HepG2 (cell line): Measurements from ENCODE around the gene PPP1R12A. TPM values are rescaled to one million over a fixed set of nuclear protein-coding genes. Genes with fewer than 3 reads are reported as not detected.

Experiments used
- ATAC-seq: fragments of 200-7000 bp; cut with Tn5 transposase; 3 replicates; pipeline ENCODE4 v1.9.1; 2020; ENCODE audit warnings: mild to moderate bottlenecking, moderate library complexity
- BruUV-seq: library from RNA; stranded (reverse); fragments of 400-500 nt; replicated peaks from 2 replicates; lab custom pipeline; 2021; lab: Mats Ljungman, UMichigan
- CTCF ChIA-PET: fragments of 300-600 bp; formaldehyde crosslinking; extraction: SDS; loops from one replicate; lab custom pipeline; 2021; ENCODE audit warnings: low total read pairs, inconsistent platforms, low intra/inter-chr PET ratio; lab: Yijun Ruan, JAX
- POLR2A ChIA-PET: fragments of 350-600 bp; sonication (Branson Sonifier 250); formaldehyde crosslinking; loops from one replicate; lab custom pipeline; 2020; ENCODE audit warnings: antibody characterized with exemption, inconsistent platforms; lab: Yijun Ruan, JAX
- DNase-seq: peaks from one replicate; pipeline ENCODE4 v3.0.0-alpha.2; 2015; ENCODE audit warnings: low spot score
- FAIRE-seq: peaks from 3 replicates; lab custom pipeline; 2011; peaks lifted over from hg19 to GRCh38; lab: Jason Lieb, UNC
- H2AFZ ChIP-seq: one replicate; pipeline ENCODE4 v1.6.1; 2011; ENCODE audit warnings: low read length, inconsistent platforms
- H3K27ac ChIP-seq: fragments of 300-600 bp; 3 replicates; pipeline ENCODE4 v1.8.0; 2011; ENCODE audit warnings: mixed run types, mild to moderate bottlenecking, mixed read lengths, low read length, inconsistent platforms; ENCODE audit not compliant: insufficient read depth; ENCODE audit errors: extremely low read length
- H3K27me3 ChIP-seq, 2 experiments: fragments of 200-600 bp in 1 of 2; 2 replicates in 1 of 2; 3 replicates in 1 of 2; pipeline versions ENCODE4 v1.6.0 to v1.8.0; 2011; ENCODE audit warnings: low read length in 2 of 2, mild to moderate bottlenecking in 2 of 2, moderate library complexity in 2 of 2, inconsistent platforms in 1 of 2; ENCODE audit not compliant: insufficient read depth in 2 of 2, control insufficient read depth in 1 of 2
- H3K36me3 ChIP-seq, 2 experiments: fragments of 200-600 bp in 1 of 2; replicated peaks in 1 of 2; 2 replicates in 1 of 2; 3 replicates in 1 of 2; pipeline versions ENCODE4 v1.5.1 to v1.8.0; 2011; ENCODE audit warnings: low read length in 2 of 2, inconsistent platforms in 1 of 2; ENCODE audit not compliant: insufficient read depth in 2 of 2, control insufficient read depth in 1 of 2
- H3K4me1 ChIP-seq: 2 replicates; pipeline ENCODE4 v1.5.1; 2012; ENCODE audit warnings: low read length, inconsistent platforms; ENCODE audit not compliant: insufficient read depth
- H3K4me2 ChIP-seq: 2 replicates; pipeline ENCODE4 v1.6.0; 2011; ENCODE audit warnings: low read depth, low read length, inconsistent platforms
- H3K4me3 ChIP-seq, 3 experiments: fragments of 200-600 bp in 1 of 3; sonication (generic), shearing (Covaris generic) in 1 of 3; replicated peaks in 1 of 3; 2 replicates each; pipeline ENCODE4 v1.5.1; 2011 to 2016; ENCODE audit warnings: low read length in 3 of 3, inconsistent platforms in 2 of 3, low read depth in 2 of 3, mild to moderate bottlenecking in 2 of 3, control low read depth in 1 of 3, mixed read lengths in 1 of 3; ENCODE audit not compliant: insufficient read depth in 1 of 3
- H3K79me2 ChIP-seq: one replicate; pipeline ENCODE4 v1.6.1; 2011; ENCODE audit warnings: low read length, inconsistent platforms; ENCODE audit not compliant: insufficient read depth
- H3K9ac ChIP-seq: 2 replicates; pipeline ENCODE4 v1.6.0; 2011; ENCODE audit warnings: mild to moderate bottlenecking, low read depth, low read length, inconsistent platforms; ENCODE audit not compliant: insufficient read depth
- H3K9me3 ChIP-seq: 2 replicates; pipeline ENCODE4 v1.5.1; 2012; ENCODE audit warnings: mild to moderate bottlenecking, low read length
- H4K20me1 ChIP-seq: 2 replicates; pipeline ENCODE4 v1.6.0; 2011; ENCODE audit warnings: inconsistent platforms, mild to moderate bottlenecking, low read length, moderate library complexity; ENCODE audit not compliant: insufficient read depth
- ATF7 ChIP-seq, 2 experiments: fragments of 450-650 bp in 1 of 2; sonication (generic) in 1 of 2; formaldehyde crosslinking in 1 of 2; IDR thresholded peaks; 2 replicates each; pipeline versions ENCODE4 v1.4.0 to v1.6.1; 2016 to 2020; ENCODE audit warnings: antibody characterized with exemption in 1 of 2, mild to moderate bottlenecking in 1 of 2, missing genetic modification reagents in 1 of 2
- FOXA3 ChIP-seq: IDR thresholded peaks from 2 replicates; pipeline ENCODE4 v1.6.1; 2016; ENCODE audit warnings: missing genetic modification reagents, missing compliant biosample characterization
- FOXP1 ChIP-seq, 2 experiments: fragments of 450-650 bp in 1 of 2; IDR thresholded peaks; 2 replicates each; pipeline ENCODE4 v1.6.1; 2017 to 2018; ENCODE audit warnings: antibody characterized with exemption in 1 of 2
- ISL2 ChIP-seq: sonication (generic); formaldehyde crosslinking; IDR thresholded peaks from 2 replicates; pipeline ENCODE4 v1.5.0; 2020; ENCODE audit warnings: missing genetic modification reagents
- MIXL1 ChIP-seq: IDR thresholded peaks from 2 replicates; pipeline ENCODE4 v1.6.1; 2016
- MZF1 ChIP-seq: sonication (generic); formaldehyde crosslinking; IDR thresholded peaks from 2 replicates; pipeline ENCODE4 v1.8.1; 2023; ENCODE audit warnings: mild to moderate bottlenecking, missing genetic modification reagents, borderline replicate concordance
- SOX13 ChIP-seq, 3 experiments: fragments of 450-650 bp in 1 of 3; sonication (generic) in 1 of 3; formaldehyde crosslinking in 1 of 3; IDR thresholded peaks in 2 of 3; conservative IDR thresholded peaks in 1 of 3; 2 replicates each; pipeline versions ENCODE4 v1.5.0 to v1.6.1; 2016 to 2020; ENCODE audit warnings: antibody characterized with exemption in 1 of 3, mild to moderate bottlenecking in 1 of 3, missing compliant biosample characterization in 1 of 3, missing genetic modification reagents in 1 of 3, moderate library complexity in 1 of 3
- SOX5 ChIP-seq: IDR thresholded peaks from 2 replicates; pipeline ENCODE4 v1.6.1; 2016; ENCODE audit warnings: borderline replicate concordance
- ZFYVE20 ChIP-seq: sonication (generic); formaldehyde crosslinking; IDR thresholded peaks from 2 replicates; pipeline ENCODE4 v1.8.0; 2023; ENCODE audit warnings: low read depth, mild to moderate bottlenecking, moderate library complexity, missing genetic modification reagents, borderline replicate concordance
- ZNF703 ChIP-seq: sonication (generic); formaldehyde crosslinking; IDR thresholded peaks from 2 replicates; pipeline ENCODE4 v1.5.1; 2020; ENCODE audit warnings: missing genetic modification reagents, mild to moderate bottlenecking, moderate library complexity, borderline replicate concordance
- WGBS: methylation state at CpG from one replicate; pipeline ENCODE4 v1.1.6; 2017; ENCODE audit warnings: low lambda C conversion rate; 5-methylcytosine and 5-hydroxymethylcytosine counted together
- in situ Hi-C: cut with HindIII; loops from 2 replicates; pipeline ENCODE4 v1.10.0; 2017; ENCODE audit warnings: low pct_unique_long_range_greater_than_20kb; ENCODE audit not compliant: extremely low pct_ligation_motif_present
- intact Hi-C: fragments of 100-400 bp; cut with micrococcal nuclease; formaldehyde crosslinking; loops from one replicate; pipeline ENCODE4 v1.10.0; 2022; ENCODE audit not compliant: unreplicated experiment
- polyA plus RNA-seq, 8 experiments: library from polyadenylated mRNA; depleted of rRNA in 3 of 8; stranded (reverse) in 7 of 8; unstranded in 1 of 8; fragments of >200 nt; fragmentation: Illumina TruSeq in 4 of 8; extraction: Trizol in 4 of 8; gene quantifications; 2 replicates each; pipeline versions ENCODE4 v1.2.1 to v1.2.3, GENCODE V29; 2011 to 2016; ENCODE audit warnings: low read depth in 4 of 8, missing spikeins in 1 of 8, mixed read lengths in 1 of 8; ENCODE audit not compliant: insufficient read depth in 1 of 8
- total RNA-seq, 5 experiments: library from RNA; depleted of rRNA; stranded (reverse); fragments of >200 nt; fragmentation: Illumina TruSeq; extraction: Trizol; gene quantifications; 2 replicates each; pipeline ENCODE4 v1.2.3, GENCODE V29; 2016; ENCODE audit warnings: low read depth in 1 of 5
- TF ChIP-seq, protein P1 (sequence below): sonication (generic); formaldehyde crosslinking; IDR thresholded peaks from 2 replicates; pipeline ENCODE4 v1.5.1; 2020; ENCODE audit warnings: missing genetic modification reagents, mild to moderate bottlenecking, borderline replicate concordance
- TF ChIP-seq, protein P2 (sequence below): IDR thresholded peaks from 2 replicates; pipeline ENCODE4 v1.6.1; 2016; ENCODE audit warnings: low read depth
- TF ChIP-seq, protein P3 (sequence below): IDR thresholded peaks from 2 replicates; pipeline ENCODE4 v1.6.1; 2012; ENCODE audit warnings: low read depth, low read length, improper control_type of control experiment

PPP1R12A gene
- total and polyA plus RNA-seq, 2 of the 13 experiments (the other 11 are each of a cell fraction or from before 2014, with no cell fraction given) = 23.8 to 50.0 TPM

DNA sequence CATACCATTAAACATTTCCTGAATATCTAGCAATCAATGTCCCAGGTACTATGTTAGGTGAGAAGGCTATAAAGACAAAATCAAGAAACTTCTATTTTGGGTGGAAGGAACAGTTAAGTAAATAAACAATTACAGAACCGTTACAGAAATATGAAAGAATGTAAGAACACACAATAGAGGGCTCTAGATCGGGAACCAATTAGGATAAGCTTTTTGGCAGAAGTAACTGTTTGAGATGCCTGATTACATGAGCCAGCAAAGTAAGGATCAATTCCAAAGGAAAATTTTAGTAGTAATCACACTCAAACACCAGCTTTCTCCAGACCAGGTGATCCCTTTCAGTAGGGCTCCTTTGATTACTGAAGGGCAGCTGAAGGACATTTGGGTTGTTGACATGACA lies 33.9 kb downstream of the PPP1R12A start (continued):
- TF ChIP-seq, protein P1, sequence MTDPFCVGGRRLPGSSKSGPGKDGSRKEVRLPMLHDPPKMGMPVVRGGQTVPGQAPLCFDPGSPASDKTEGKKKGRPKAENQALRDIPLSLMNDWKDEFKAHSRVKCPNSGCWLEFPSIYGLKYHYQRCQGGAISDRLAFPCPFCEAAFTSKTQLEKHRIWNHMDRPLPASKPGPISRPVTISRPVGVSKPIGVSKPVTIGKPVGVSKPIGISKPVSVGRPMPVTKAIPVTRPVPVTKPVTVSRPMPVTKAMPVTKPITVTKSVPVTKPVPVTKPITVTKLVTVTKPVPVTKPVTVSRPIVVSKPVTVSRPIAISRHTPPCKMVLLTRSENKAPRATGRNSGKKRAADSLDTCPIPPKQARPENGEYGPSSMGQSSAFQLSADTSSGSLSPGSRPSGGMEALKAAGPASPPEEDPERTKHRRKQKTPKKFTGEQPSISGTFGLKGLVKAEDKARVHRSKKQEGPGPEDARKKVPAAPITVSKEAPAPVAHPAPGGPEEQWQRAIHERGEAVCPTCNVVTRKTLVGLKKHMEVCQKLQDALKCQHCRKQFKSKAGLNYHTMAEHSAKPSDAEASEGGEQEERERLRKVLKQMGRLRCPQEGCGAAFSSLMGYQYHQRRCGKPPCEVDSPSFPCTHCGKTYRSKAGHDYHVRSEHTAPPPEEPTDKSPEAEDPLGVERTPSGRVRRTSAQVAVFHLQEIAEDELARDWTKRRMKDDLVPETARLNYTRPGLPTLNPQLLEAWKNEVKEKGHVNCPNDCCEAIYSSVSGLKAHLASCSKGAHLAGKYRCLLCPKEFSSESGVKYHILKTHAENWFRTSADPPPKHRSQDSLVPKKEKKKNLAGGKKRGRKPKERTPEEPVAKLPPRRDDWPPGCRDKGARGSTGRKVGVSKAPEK (CRISPR knock-in tag) = no peak
- TF ChIP-seq ZNF703 (CRISPR knock-in tag) = no peak

DNA sequence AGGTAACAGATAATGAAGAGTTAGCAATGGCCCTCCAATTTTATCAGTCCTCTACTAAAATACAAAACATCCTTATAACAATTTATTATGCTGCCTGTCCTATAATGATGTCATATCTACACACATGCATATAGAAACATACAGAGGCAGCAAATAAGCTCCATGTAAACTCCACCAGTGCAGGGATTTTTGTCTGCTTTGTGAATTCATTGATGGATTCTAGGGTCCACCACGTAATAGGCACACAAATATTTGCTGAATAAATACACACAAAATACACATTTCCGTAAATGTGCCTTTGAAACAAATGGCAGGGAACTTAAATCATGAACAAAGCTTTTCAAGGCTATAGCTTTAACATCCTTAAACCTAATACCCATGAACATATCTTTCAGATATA lies 34.7 kb downstream of the PPP1R12A start:
- ATAC-seq = peak; percentile 80
- CTCF ChIA-PET = no interaction called here
- H3K27ac ChIP-seq = peak overlapping the region; percentile 24
- DNase-seq = peak; percentile 38
- H3K27me3 ChIP-seq = no peaks in the 10 kb centered on the region
- BruUV-seq = no TSS peak
- intact Hi-C loops = loop anchor here (1.0 kb wide), 1 partner anchor 11 kb away; no protein-coding TSS in a partner anchor
- H3K4me1 ChIP-seq = peaks cover 42% of the 10 kb centered on the region
- FAIRE-seq = no peak
- no peaks in the 10 kb centered on the region for H3K36me3 ChIP-seq
- in situ Hi-C loops = no loop called here
- no peak overlapping the region for H2AFZ ChIP-seq
- H3K9me3 ChIP-seq = no peaks in the 10 kb centered on the region
- H3K4me2 ChIP-seq = no peak overlapping the region
- no peak overlapping the region for H3K9ac ChIP-seq
- peaks cover 10% of the 10 kb centered on the region for H4K20me1 ChIP-seq
- H3K79me2 ChIP-seq = peaks cover 68% of the 10 kb centered on the region
- 23% methylated on average over 2 of the region's 2 CpGs for WGBS
- POLR2A ChIA-PET = no interaction called here
- H3K4me3 ChIP-seq = no peak overlapping the region
- TF ChIP-seq MIXL1 (CRISPR knock-in tag) (0 out of 2 replicates have a peak, but pooled peaks have one; percentile 27), SOX13 (IDR thresholded peaks at IDR 0.05) (no peak), SOX13 (CRISPR knock-in tag; conservative IDR thresholded peaks at IDR 0.05 in 1 of 2, IDR thresholded peaks at IDR 0.05 in 1 of 2) (0 out of 4 replicates have a peak, but pooled peaks of 1 of the 2 experiments have one; percentile 42), FOXP1 (IDR thresholded peaks at IDR 0.05) (no peak), FOXP1 (CRISPR knock-in tag; IDR thresholded peaks at IDR 0.05) (peak; percentile 53; the same call in 1 of the 2 replicates), ZFYVE20 (CRISPR knock-in tag) (no peak), MZF1 (no peak), ATF7 (IDR thresholded peaks at IDR 0.05) (peak; percentile 57), ATF7 (CRISPR knock-in tag; IDR thresholded peaks at IDR 0.05) (no peak), SOX5 (peak; percentile 44; the same call in 1 of the 2 replicates), FOXA3 (peak; percentile 65), ISL2 (CRISPR knock-in tag) (0 out of 2 replicates have a peak, but pooled peaks have one; percentile 28)
- TF ChIP-seq, protein P2, sequence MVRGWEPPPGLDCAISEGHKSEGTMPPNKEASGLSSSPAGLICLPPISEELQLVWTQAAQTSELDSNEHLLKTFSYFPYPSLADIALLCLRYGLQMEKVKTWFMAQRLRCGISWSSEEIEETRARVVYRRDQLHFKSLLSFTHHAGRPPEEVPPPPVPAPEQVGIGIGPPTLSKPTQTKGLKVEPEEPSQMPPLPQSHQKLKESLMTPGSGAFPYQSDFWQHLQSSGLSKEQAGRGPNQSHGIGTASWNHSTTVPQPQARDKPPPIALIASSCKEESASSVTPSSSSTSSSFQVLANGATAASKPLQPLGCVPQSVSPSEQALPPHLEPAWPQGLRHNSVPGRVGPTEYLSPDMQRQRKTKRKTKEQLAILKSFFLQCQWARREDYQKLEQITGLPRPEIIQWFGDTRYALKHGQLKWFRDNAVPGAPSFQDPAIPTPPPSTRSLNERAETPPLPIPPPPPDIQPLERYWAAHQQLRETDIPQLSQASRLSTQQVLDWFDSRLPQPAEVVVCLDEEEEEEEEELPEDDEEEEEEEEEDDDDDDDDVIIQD (CRISPR knock-in tag) = 0 out of 2 replicates have a peak, but pooled peaks have one; percentile 29
- TF ChIP-seq, protein P3, sequence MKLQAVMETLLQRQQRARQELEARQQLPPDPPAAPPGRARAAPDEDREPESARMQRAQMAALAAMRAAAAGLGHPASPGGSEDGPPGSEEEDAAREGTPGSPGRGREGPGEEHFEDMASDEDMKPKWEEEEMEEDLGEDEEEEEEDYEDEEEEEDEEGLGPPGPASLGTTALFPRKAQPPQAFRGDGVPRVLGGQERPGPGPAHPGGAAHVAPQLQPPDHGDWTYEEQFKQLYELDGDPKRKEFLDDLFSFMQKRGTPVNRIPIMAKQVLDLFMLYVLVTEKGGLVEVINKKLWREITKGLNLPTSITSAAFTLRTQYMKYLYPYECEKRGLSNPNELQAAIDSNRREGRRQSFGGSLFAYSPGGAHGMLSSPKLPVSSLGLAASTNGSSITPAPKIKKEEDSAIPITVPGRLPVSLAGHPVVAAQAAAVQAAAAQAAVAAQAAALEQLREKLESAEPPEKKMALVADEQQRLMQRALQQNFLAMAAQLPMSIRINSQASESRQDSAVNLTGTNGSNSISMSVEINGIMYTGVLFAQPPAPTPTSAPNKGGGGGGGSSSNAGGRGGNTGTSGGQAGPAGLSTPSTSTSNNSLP = peak; percentile 62; the same call in 1 of the 2 replicates
